A673 (cell line): ENCODE results near the gene ARG1.

Source experiments
- CTCF ChIP-seq: fragments of 300-800, 200-600 bp; sonication (generic); conservative IDR thresholded peaks from 2 replicates; pipeline ENCODE4 v1.5.1; 2017; ENCODE audit warnings: low read depth, mild to moderate bottlenecking, antibody characterized with exemption, low read length, moderate library complexity, mixed read lengths
- EZH2 ChIP-seq: fragments of 200-600 bp; sonication (generic); IDR thresholded peaks from 2 replicates; pipeline ENCODE4 v1.6.1; 2017; ENCODE audit warnings: borderline replicate concordance, low read depth, mild to moderate bottlenecking, mixed read lengths, antibody characterized with exemption, low read length; ENCODE audit not compliant: poor library complexity, severe bottlenecking

- no peak for TF ChIP-seq CTCF
- TF ChIP-seq EZH2 = no peak
These were observed 8.5 kb downstream of the ARG1 start for GRCh38 chr6:131581523-131581922.
